GM12872 (cell line): Measurements from ENCODE around the gene PRPF6.

Experiments used
- CTCF ChIP-seq: IDR thresholded peaks from 3 replicates; pipeline ENCODE4 v1.5.1; 2011; ENCODE audit warnings: low read depth, mild to moderate bottlenecking, low read length, moderate library complexity; ENCODE audit not compliant: insufficient read depth

Gene PRPF6

GRCh38 chr20:64025101-64025825, 44.3 kb downstream of the PRPF6 start:
- no peak for TF ChIP-seq CTCF

- no peak for TF ChIP-seq CTCF
Observed at GRCh38 chr20:64025826-64026412, 45.0 kb downstream of the PRPF6 start.

GRCh38 chr20:64027981-64028685, 47.2 kb downstream of the PRPF6 start:
- no peak for TF ChIP-seq CTCF

- TF ChIP-seq CTCF: no peak
Observed at GRCh38 chr20:64029293-64030117, 48.6 kb downstream of the PRPF6 start.

GRCh38 chr20:64030371-64031134, 49.6 kb downstream of the PRPF6 start:
- no peak for TF ChIP-seq CTCF

- no peak for TF ChIP-seq CTCF
Observed at GRCh38 chr20:64031822-64032314, 50.9 kb downstream of the PRPF6 start.
